H1 (cell line): ENCODE data around the gene IFT80. TPM values are rescaled to one million over a fixed set of nuclear protein-coding genes. Genes with fewer than 3 reads are reported as not detected.

Source experiments
- CEBPB ChIP-seq: IDR thresholded peaks from 2 replicates; pipeline ENCODE4 v1.6.1; 2012; ENCODE audit warnings: low read depth, low read length
- KDM1A ChIP-seq: fragments of 200-600, 300-600 bp; sonication (generic); IDR thresholded peaks from 2 replicates; pipeline ENCODE4 v1.7.1; 2016; ENCODE audit warnings: mild to moderate bottlenecking, low read length, borderline replicate concordance
- polyA plus RNA-seq, 7 experiments: library from polyadenylated mRNA; depleted of rRNA in 3 of 7; stranded (reverse) in 5 of 7; unstranded in 2 of 7; fragments of >200 nt in 5 of 7; fragments of 200-250 nt in 2 of 7; gene quantifications; 1 replicate in 5 of 7; 2 replicates in 1 of 7; 4 replicates in 1 of 7; pipeline versions ENCODE4 v1.2.1 to v1.2.3, GENCODE V29; 2011 to 2013; ENCODE audit warnings: missing spikeins in 2 of 7, mixed read lengths in 2 of 7
- total RNA-seq: library from RNA; stranded (reverse); fragmentation: NEBNext Ultra II Directional; extraction: Animal tissue kit (Norgen Biotek cat#: 25700); gene quantifications from 2 replicates; pipeline ENCODE4 v1.2.1, GENCODE V29; 2021
- TF ChIP-seq, protein P1 (sequence below): fragments of 300-600 bp; sonication (generic); IDR thresholded peaks from 2 replicates; pipeline ENCODE4 v1.7.1; 2012; ENCODE audit warnings: low read length, moderate library complexity, mild to moderate bottlenecking, inconsistent platforms; ENCODE audit not compliant: insufficient replicate concordance
- TF ChIP-seq, protein P2 (sequence below): IDR thresholded peaks from 2 replicates; pipeline ENCODE4 v1.6.1; 2012; ENCODE audit warnings: low read length, inconsistent platforms

IFT80 gene
- total and polyA plus RNA-seq, 2 of the 8 experiments (the other 6 are each of a cell fraction or from before 2014, with no cell fraction given): 7.2 to 25.9 TPM

DNA sequence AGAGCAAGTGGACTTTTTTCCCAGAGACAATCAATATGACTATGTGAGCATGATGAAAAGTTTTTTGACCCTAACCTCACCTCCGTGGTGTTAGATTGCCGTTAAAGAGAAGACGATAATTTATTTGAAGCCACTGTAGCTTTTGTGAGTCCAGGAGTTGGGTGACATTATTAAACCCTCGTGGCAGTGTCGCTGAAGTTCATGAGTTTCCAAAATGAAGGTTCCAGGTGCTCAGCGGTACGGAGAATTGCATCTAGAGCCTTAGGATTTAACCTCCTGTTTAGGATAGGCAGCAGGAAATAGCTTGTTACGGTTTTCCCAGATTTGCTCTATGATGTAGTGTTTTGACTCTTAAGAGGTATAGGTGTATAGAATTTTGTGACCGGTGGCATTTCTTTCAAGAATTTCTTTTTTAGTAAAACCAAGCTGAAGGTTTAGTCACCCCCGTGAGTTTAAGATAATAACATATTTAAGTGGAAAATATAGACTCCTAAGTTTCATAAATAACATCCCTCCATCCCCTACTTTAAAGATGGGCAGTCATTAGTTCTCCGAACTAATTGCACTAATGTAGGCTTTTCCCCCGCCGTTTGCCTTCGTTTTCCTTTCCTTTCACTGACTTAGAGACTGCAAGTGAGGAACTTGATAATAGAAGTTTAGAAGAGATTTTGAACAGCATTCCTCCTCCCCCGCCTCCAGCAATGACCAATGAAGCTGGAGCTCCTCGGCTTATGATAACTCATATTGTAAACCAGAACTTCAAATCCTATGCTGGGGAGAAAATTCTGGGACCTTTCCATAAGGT, 2.5 kb upstream of the IFT80 start (continued):
- TF ChIP-seq, protein P1, sequence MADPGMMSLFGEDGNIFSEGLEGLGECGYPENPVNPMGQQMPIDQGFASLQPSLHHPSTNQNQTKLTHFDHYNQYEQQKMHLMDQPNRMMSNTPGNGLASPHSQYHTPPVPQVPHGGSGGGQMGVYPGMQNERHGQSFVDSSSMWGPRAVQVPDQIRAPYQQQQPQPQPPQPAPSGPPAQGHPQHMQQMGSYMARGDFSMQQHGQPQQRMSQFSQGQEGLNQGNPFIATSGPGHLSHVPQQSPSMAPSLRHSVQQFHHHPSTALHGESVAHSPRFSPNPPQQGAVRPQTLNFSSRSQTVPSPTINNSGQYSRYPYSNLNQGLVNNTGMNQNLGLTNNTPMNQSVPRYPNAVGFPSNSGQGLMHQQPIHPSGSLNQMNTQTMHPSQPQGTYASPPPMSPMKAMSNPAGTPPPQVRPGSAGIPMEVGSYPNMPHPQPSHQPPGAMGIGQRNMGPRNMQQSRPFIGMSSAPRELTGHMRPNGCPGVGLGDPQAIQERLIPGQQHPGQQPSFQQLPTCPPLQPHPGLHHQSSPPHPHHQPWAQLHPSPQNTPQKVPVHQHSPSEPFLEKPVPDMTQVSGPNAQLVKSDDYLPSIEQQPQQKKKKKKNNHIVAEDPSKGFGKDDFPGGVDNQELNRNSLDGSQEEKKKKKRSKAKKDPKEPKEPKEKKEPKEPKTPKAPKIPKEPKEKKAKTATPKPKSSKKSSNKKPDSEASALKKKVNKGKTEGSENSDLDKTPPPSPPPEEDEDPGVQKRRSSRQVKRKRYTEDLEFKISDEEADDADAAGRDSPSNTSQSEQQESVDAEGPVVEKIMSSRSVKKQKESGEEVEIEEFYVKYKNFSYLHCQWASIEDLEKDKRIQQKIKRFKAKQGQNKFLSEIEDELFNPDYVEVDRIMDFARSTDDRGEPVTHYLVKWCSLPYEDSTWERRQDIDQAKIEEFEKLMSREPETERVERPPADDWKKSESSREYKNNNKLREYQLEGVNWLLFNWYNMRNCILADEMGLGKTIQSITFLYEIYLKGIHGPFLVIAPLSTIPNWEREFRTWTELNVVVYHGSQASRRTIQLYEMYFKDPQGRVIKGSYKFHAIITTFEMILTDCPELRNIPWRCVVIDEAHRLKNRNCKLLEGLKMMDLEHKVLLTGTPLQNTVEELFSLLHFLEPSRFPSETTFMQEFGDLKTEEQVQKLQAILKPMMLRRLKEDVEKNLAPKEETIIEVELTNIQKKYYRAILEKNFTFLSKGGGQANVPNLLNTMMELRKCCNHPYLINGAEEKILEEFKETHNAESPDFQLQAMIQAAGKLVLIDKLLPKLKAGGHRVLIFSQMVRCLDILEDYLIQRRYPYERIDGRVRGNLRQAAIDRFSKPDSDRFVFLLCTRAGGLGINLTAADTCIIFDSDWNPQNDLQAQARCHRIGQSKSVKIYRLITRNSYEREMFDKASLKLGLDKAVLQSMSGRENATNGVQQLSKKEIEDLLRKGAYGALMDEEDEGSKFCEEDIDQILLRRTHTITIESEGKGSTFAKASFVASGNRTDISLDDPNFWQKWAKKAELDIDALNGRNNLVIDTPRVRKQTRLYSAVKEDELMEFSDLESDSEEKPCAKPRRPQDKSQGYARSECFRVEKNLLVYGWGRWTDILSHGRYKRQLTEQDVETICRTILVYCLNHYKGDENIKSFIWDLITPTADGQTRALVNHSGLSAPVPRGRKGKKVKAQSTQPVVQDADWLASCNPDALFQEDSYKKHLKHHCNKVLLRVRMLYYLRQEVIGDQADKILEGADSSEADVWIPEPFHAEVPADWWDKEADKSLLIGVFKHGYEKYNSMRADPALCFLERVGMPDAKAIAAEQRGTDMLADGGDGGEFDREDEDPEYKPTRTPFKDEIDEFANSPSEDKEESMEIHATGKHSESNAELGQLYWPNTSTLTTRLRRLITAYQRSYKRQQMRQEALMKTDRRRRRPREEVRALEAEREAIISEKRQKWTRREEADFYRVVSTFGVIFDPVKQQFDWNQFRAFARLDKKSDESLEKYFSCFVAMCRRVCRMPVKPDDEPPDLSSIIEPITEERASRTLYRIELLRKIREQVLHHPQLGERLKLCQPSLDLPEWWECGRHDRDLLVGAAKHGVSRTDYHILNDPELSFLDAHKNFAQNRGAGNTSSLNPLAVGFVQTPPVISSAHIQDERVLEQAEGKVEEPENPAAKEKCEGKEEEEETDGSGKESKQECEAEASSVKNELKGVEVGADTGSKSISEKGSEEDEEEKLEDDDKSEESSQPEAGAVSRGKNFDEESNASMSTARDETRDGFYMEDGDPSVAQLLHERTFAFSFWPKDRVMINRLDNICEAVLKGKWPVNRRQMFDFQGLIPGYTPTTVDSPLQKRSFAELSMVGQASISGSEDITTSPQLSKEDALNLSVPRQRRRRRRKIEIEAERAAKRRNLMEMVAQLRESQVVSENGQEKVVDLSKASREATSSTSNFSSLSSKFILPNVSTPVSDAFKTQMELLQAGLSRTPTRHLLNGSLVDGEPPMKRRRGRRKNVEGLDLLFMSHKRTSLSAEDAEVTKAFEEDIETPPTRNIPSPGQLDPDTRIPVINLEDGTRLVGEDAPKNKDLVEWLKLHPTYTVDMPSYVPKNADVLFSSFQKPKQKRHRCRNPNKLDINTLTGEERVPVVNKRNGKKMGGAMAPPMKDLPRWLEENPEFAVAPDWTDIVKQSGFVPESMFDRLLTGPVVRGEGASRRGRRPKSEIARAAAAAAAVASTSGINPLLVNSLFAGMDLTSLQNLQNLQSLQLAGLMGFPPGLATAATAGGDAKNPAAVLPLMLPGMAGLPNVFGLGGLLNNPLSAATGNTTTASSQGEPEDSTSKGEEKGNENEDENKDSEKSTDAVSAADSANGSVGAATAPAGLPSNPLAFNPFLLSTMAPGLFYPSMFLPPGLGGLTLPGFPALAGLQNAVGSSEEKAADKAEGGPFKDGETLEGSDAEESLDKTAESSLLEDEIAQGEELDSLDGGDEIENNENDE: no peak
- no peak for TF ChIP-seq KDM1A
- TF ChIP-seq, protein P2, sequence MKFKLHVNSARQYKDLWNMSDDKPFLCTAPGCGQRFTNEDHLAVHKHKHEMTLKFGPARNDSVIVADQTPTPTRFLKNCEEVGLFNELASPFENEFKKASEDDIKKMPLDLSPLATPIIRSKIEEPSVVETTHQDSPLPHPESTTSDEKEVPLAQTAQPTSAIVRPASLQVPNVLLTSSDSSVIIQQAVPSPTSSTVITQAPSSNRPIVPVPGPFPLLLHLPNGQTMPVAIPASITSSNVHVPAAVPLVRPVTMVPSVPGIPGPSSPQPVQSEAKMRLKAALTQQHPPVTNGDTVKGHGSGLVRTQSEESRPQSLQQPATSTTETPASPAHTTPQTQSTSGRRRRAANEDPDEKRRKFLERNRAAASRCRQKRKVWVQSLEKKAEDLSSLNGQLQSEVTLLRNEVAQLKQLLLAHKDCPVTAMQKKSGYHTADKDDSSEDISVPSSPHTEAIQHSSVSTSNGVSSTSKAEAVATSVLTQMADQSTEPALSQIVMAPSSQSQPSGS: no peak
- TF ChIP-seq CEBPB: no peak
- TF ChIP-seq, all 59 proteins: peak for 0
